Activated naive CD4-positive, alpha-beta T cell treated with anti-CD3 and anti-CD28 coated beads, Interleukin-2, amount 10 ng/mL, durations not matched to agents 7 days and 5 days (primary cell): Measurements from ENCODE around the gene MBOAT7.
A peak's percentile ranks its signal among the peaks of the same experiment; 100 is the strongest.

Source experiments
- CTCF ChIA-PET: fragments of 350-600 bp; sonication (Branson Sonifier 250); formaldehyde crosslinking; loops from one replicate; lab custom pipeline; 2021; ENCODE audit warnings: antibody characterized with exemption; lab: Charles Lee
- DNase-seq: peaks from one replicate; pipeline ENCODE4 v3.0.0-alpha.2; 2020
- H3K27ac Mint-ChIP-seq: one replicate; pipeline ENCODE4 v1.8.0; 2021; ENCODE audit warnings: mild to moderate bottlenecking, moderate library complexity, mixed read lengths
- H3K27me3 Mint-ChIP-seq: one replicate; pipeline ENCODE4 v1.8.0; 2021; ENCODE audit warnings: mild to moderate bottlenecking, mixed read lengths
- H3K36me3 Mint-ChIP-seq: one replicate; pipeline ENCODE4 v1.8.0; 2021; ENCODE audit warnings: mixed read lengths
- H3K4me1 Mint-ChIP-seq: one replicate; pipeline ENCODE4 v1.8.0; 2021; ENCODE audit warnings: mixed read lengths
- H3K4me3 Mint-ChIP-seq: one replicate; pipeline ENCODE4 v1.8.0; 2021; ENCODE audit warnings: mild to moderate bottlenecking, moderate library complexity, mixed read lengths
- H3K9me3 Mint-ChIP-seq: one replicate; pipeline ENCODE4 v1.8.0; 2021; ENCODE audit warnings: mixed read lengths

Gene MBOAT7

DNA sequence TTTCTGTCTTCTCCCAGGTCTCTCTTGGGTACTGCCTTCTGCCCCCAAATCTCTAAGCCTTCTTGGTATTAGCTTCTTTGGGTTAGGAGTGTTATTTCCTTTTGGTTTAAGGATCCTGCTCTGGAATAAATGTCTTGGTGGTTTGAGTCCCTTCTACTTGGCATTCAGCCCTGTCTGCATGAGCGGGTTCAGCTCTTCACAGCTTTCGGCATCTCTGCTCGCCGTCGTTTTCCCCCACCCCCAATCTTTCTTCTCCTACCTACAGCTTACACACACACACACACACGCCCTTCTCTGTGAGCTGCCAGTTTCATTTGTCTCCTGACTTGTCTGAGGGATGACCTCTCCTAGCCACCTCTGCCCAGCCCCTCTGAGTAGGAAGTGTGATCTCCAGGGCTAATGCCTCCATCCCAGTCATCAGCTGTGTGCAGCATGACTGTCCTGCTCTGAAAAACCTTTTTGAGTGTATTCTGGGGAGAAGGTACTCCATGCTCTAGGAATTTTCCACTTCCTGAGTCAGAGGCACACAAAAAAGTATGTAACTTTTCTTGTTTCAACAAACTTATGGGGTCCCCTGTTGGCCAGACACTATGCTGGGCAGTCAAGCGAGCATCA is 47.1 kb downstream of the MBOAT7 start:
- no peak for DNase-seq
- Mint-ChIP-seq H3K4me3 (no peak overlapping the region), H3K27ac (peak overlapping the region; percentile 26), H3K36me3 (peaks cover 68% of the 10 kb centered on the region), H3K27me3 (no peaks in the 10 kb centered on the region), H3K9me3 (no peaks in the 10 kb centered on the region), H3K4me1 (peaks cover 31% of the 10 kb centered on the region)
- CTCF ChIA-PET = no interaction called here

DNA sequence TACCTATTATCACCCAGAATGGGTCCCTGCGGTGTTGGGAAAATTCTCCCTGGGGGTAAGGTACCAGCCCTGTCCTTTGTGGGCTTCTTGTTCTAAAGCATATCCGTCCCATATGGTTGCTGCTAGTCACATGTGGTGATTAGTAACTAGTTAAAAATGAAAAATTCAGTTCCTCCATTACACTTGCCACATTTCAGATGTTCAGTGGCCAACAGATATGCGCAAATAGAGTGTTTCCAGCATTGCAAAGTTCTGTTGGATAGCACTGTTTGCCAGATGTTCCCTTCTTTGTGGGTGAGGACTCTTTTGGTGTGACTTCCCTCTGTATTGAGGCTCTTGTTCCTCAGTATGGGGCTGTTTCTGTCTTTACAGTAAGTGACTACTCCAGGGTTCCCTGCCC is 48.0 kb downstream of the MBOAT7 start:
- CTCF ChIA-PET = no interaction called here
- no peak overlapping the region for H3K4me3 Mint-ChIP-seq
- no peaks in the 10 kb centered on the region for H3K27me3 Mint-ChIP-seq
- H3K9me3 Mint-ChIP-seq = no peaks in the 10 kb centered on the region
- H3K27ac Mint-ChIP-seq = no peak overlapping the region
- H3K4me1 Mint-ChIP-seq = peaks cover 35% of the 10 kb centered on the region
- no peak for DNase-seq
- H3K36me3 Mint-ChIP-seq = peaks cover 59% of the 10 kb centered on the region

DNA sequence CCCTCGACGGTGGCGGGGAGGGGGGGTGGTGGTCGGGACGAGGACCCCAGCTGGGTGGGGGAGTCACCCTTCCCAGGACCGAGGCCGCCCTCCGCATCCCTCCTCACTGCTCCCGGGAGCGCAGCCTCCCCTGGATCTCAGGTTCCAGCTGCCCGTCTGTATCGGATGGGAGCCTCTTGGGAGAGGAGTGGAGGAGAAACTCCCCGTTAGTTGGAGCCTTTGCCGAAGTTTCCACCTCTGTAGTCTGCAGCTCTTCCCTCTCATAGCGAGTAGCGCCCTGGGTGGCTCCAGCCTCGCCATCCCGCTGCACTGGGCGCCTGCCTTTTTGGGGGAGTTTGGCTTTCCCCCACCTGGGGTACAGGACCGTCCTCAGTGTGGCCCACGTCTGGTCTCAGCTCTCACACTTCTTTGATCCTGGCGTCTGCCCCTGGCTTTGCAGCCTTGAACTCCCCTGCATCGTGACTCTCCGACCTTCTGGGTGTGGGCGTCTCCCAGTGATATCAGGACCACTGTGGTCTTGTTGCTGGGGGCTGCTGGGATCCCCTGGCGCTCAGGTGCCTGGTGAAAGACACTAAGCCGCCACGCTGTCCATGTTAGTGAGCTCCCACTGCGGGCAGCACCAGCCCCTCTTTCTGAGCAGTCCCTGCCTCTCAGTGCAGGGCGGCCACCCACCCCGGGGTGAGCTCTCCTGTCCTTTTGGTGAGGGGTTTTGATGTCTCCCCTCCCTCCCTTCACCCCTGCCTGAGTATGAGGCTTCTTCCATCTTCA is 50.7 kb downstream of the MBOAT7 start:
- peaks cover 50% of the 10 kb centered on the region for H3K4me1 Mint-ChIP-seq
- H3K36me3 Mint-ChIP-seq = peaks cover 39% of the 10 kb centered on the region
- H3K27me3 Mint-ChIP-seq = peaks cover 7% of the 10 kb centered on the region
- peak overlapping the region; percentile 90 for H3K27ac Mint-ChIP-seq
- H3K9me3 Mint-ChIP-seq = peaks cover 3% of the 10 kb centered on the region
- peak; percentile 30 for DNase-seq
- peak overlapping the region; percentile 80 for H3K4me3 Mint-ChIP-seq
- CTCF ChIA-PET = interaction anchor here (1.6 kb wide), 1 partner anchor 21 kb away, joined by 3 read pairs; the partner anchor contains the start of gene LENG1

DNA sequence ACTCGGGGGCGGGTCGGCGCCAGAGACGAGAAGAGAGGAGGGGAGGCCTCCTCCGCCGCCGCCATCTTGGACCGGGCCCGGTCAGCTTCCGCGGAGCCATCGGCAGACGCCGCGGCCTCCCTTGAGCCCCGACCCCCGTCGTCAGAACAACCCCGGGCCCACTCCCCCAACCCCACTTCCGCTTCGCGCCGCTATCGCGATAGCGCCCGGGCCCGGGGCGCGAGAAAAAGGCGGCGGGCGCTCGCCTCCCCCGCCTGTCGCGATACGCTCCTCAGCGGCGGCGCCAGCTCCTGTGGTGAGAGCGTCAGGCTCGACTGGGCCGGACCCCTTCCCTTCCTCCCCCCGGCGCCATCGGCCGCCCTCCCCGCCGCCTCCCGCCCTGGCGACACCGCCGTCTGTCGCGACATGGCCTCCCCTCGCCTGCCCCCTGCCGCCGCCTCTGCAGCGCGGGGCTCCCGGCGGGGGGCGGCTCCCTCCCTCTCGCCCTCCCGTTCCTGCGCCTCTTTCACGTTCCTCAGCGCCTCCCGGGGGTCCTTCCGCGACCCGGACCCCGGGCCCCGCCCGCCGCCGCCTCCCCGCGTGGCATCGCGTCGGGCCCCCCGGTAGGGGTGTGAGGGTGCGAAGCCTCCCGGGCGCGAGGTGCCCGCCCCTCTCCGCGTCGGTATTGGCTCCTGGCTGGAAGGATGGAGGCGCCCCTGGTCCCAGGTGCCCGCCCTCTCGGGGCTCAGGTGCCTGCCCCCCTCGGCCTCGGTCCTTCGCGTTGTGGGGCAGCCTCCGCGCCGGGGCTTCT is 51.5 kb downstream of the MBOAT7 start, which contains the start of gene CNOT3:
CNOT3 (plus strand) TSS at position 64 of the 790 bp plus-strand sequence. CDS start 5,217 bp downstream, outside the sequence.
- CTCF ChIA-PET = interaction anchor here (0.6 to 1.6 kb wide), 3 partner anchors 21 to 41 kb away, joined by 3 to 4 read pairs (median 3); partner anchors contain the start of gene LENG1
- peaks cover 50% of the 10 kb centered on the region for H3K4me1 Mint-ChIP-seq

DNA sequence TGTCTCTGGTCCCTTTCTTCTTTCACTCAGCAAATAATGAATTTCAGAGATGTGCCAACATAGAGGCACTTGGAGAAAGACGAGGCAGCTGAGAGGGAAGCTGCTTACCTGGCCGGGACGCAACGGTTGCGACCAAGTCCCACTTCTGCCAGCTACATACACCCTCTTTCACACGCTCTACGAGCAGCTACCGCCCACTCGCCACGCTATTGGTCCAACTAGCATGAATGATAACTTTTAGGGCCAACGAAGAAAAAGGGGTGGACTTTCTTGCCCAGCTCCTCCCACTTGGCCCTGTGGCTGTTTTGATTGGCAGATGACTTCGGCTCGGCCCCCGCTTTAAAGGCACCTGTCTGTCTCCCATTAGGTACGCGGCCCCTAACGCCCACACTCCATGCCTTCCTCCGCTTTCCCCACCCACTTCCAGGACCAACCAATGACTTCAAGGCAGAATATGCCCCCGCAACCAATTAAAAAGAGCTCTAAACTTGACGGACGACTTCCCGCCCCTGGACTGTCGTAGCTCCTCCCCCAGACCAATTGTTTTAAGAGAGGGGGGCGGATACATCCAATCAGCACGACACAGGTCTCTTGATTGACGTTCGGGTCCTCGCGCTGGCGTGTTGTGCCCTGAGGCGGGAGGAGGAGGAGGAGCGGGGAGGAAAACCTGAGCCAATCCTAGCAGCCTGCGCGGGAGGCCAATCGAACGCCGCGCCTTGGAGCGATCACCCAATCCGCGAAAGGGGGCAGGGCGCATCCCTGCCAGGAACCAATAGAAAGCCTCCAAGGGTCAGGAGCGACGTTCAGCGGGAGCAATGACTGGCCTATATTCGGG is 52.3 kb downstream of the MBOAT7 start:
- peaks cover 7% of the 10 kb centered on the region for H3K27me3 Mint-ChIP-seq
- H3K4me3 Mint-ChIP-seq = peak overlapping the region; percentile 80
- peak; percentile 100 for DNase-seq
- CTCF ChIA-PET = interaction anchor here (0.6 to 1.6 kb wide), 5 partner anchors 20 to 90 kb away, joined by 3 to 4 read pairs (median 3); partner anchors contain the start of gene LENG1
- peaks cover 26% of the 10 kb centered on the region for H3K36me3 Mint-ChIP-seq
- peak overlapping the region; percentile 91 for H3K27ac Mint-ChIP-seq
- peaks cover 50% of the 10 kb centered on the region for H3K4me1 Mint-ChIP-seq
- peaks cover 3% of the 10 kb centered on the region for H3K9me3 Mint-ChIP-seq

More for the DNA sequence above, 51.5 kb downstream of the MBOAT7 start, which contains the start of gene CNOT3:
- H3K27me3 Mint-ChIP-seq = peaks cover 7% of the 10 kb centered on the region
- H3K9me3 Mint-ChIP-seq = peaks cover 3% of the 10 kb centered on the region
- peaks cover 32% of the 10 kb centered on the region for H3K36me3 Mint-ChIP-seq
- H3K4me3 Mint-ChIP-seq = peak within 1 kb of the TSS; percentile 80
- peak within 1 kb of the TSS; percentile 91 for H3K27ac Mint-ChIP-seq
- peak; percentile 65 for DNase-seq

DNA sequence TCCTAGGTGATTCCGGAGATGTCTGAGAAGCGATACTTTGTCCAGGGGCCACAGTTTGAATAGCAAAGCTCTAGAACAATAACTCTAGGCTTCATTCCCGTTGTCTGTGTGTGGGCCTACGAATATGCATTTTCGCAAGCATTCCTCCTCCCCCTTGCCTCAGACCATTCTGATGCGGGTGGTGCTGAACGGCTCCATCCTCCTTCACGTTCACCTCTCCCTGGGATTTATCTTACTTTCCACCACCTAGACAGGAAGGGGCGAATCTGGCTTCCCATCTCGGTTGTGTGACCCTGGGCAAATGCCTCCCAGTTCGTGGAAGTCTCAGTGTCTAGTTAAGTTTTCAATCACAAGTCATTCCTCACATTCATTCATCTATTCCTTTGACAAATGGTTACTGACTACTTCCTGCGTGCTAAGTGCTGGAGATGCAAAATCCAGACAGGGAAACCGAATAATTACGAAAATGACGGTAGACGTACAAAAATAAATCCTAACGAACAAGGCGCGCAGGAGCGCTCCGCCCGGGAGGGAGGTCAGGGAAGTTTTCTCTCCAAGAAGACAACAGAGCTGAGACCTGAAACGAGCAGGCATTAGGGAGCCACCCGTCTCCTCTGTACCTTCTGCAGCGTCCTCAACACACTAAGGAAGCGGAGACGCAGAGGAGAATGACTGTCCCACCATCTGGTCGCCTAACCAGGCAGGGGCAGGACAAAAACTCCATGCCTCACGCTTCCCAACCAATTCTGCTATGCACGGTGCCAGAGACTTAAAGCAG is 53.1 kb downstream of the MBOAT7 start:
- CTCF ChIA-PET = interaction anchor here (1.0 to 1.1 kb wide), 2 partner anchors 19 to 29 kb away, joined by 3 to 4 read pairs; no protein-coding TSS in a partner anchor
- Mint-ChIP-seq H3K36me3 (peaks cover 26% of the 10 kb centered on the region), H3K4me3 (peak overlapping the region; percentile 80), H3K9me3 (peaks cover 3% of the 10 kb centered on the region), H3K27ac (peak overlapping the region; percentile 91), H3K27me3 (peaks cover 7% of the 10 kb centered on the region), H3K4me1 (peaks cover 43% of the 10 kb centered on the region)
- DNase-seq = no peak

DNA sequence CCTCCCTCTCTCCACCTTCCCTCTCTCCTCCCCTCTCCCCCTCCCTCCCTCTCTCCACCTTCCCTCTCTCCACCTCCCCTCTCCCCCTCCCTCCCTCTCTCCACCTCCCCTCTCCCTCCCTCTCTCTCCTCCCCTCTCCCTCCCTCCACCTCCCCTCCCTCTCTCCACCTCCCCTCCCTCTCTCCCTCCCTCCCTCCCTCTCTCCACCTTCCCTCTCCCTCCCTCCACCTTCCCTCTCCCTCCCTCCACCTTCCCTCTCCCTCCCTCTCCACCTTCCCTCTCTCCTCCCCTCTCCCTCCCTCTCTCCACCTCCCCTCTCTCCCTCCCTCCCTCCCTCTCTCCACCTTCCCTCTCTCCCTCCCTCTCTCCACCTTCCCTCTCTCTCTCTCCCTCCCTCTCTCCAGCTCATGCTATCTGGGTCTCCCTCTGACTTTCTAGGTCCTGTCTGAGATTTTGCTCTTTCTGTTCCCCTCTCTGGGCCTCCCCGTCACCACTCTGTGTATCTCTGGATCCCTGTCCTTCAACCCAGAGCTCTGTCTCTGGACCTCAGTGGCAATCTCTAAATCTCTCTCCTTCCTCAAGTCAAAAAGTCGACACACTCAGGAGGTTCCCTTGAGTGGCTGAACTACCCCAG is 55.3 kb downstream of the MBOAT7 start:
- Mint-ChIP-seq H3K4me3 (no peak overlapping the region), H3K4me1 (peaks cover 25% of the 10 kb centered on the region), H3K9me3 (peaks cover 3% of the 10 kb centered on the region), H3K36me3 (peaks cover 20% of the 10 kb centered on the region), H3K27ac (no peak overlapping the region), H3K27me3 (peaks cover 7% of the 10 kb centered on the region)
- no peak for DNase-seq
- CTCF ChIA-PET = no interaction called here

DNA sequence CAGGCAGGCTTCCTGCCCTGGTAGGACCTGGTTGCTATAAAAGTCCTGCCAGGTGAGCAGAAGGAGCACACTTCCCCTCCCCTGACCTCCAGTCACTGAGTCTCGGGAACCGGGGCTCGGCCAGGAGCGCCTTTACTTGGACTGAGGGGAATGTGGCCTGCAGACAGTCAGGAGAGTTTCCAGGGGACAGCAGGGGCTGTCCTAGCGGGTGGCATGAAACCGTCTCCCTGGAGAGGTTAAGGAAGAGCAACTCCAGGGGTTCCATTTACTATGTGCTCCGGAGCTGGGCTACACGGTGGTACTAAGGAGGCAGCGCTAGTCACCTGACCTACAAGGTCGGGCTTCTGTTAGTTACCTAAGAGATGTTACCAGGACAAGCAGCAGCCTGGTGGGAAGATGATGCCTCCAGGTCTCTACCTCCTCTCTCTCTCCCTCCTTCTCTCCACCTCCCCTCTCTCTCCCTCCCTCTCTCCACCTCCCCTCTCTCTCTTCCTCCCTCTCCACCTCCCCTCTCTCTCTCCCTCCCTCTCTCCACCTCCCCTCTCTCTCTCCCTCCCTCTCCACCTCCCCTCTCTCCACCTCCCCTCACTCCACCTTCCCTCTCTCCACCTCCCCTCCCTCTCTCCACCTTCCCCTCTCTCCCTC is 55.9 kb downstream of the MBOAT7 start:
- H3K27ac Mint-ChIP-seq = no peak overlapping the region
- peaks cover 3% of the 10 kb centered on the region for H3K9me3 Mint-ChIP-seq
- DNase-seq = peak; percentile 26
- CTCF ChIA-PET = no interaction called here
- H3K4me3 Mint-ChIP-seq = no peak overlapping the region
- peaks cover 7% of the 10 kb centered on the region for H3K27me3 Mint-ChIP-seq
- peaks cover 19% of the 10 kb centered on the region for H3K4me1 Mint-ChIP-seq
- peaks cover 14% of the 10 kb centered on the region for H3K36me3 Mint-ChIP-seq

DNA sequence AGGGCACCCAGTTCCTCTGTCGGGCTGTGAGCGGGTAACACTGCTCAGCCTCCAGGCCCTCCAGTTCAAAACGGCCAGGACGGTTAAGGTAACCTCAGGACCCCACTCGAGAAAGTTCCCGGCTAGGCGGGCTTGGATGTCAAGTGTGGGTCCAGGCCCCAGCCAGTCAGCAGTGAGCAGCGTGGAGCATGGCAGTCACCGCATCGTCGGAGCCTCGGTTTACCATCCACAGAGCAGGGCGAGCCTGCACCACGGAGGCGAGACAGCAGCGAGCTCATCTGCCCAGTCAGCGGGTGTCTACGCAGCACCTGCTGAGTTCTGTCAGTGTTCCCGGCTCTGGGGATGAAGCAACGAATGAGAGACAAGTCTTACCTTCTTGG is 59.8 kb downstream of the MBOAT7 start:
- H3K9me3 Mint-ChIP-seq = peaks cover 3% of the 10 kb centered on the region
- H3K4me3 Mint-ChIP-seq = no peak overlapping the region
- CTCF ChIA-PET = no interaction called here
- H3K27me3 Mint-ChIP-seq = peaks cover 5% of the 10 kb centered on the region
- H3K36me3 Mint-ChIP-seq = peaks cover 25% of the 10 kb centered on the region
- H3K27ac Mint-ChIP-seq = no peak overlapping the region
- peaks cover 5% of the 10 kb centered on the region for H3K4me1 Mint-ChIP-seq
- no peak for DNase-seq

DNA sequence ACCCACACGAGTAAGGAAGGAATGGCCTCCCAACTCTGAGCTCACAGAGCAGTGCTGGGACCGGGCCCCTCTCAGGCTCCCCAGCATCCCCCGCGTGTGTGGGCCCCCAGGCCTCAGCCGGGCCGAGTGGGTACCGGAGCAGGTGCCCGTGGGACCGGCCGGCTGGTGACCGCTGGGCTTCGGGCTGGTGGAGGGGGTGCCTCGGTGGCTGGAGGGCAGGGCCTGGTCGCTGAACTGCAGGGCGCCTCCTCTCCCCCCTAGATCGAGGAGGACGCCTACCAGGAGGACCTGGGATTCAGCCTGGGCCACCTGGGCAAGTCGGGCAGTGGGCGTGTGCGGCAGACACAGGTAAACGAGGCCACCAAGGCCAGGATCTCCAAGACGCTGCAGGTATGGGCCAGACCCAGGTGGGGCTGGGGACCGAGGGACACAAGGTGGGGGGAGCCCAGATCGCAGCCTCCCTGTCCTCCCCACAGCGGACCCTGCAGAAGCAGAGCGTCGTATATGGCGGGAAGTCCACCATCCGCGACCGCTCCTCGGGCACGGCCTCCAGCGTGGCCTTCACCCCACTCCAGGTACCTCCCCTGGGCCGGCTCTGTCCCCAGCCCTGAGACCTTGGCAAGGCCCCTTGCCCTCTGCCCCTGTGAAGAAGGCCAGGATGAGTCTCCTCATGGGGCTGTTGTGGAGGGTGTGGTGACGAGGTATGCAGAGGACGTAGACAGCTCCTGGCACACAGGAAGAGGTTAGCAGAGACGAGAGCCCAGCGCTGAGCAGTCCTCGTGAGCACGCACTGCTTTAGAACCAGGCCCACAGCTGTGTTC is 60.4 kb downstream of the MBOAT7 start:
- Mint-ChIP-seq H3K36me3 (peaks cover 26% of the 10 kb centered on the region), H3K4me1 (no peaks in the 10 kb centered on the region), H3K9me3 (no peaks in the 10 kb centered on the region), H3K27me3 (no peaks in the 10 kb centered on the region), H3K27ac (no peak overlapping the region), H3K4me3 (no peak overlapping the region)
- DNase-seq = no peak
- CTCF ChIA-PET = no interaction called here

DNA sequence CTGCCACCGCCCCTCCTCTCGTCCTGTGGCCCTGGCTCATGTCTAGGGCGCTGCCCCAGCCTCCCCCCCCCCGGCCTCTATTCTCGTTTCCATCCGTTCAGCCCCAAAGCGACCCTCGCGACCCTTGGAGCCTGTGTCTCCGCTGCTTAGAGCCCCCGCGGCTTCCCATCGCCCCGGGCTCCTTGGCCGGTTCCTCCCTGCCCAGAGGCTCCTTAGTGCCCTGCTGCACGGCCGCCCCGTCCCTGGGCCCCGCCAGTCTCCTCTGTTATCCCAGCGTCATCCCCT is 61.0 kb downstream of the MBOAT7 start:
- CTCF ChIA-PET = no interaction called here
- no peaks in the 10 kb centered on the region for H3K4me1 Mint-ChIP-seq
- H3K9me3 Mint-ChIP-seq = no peaks in the 10 kb centered on the region
- no peaks in the 10 kb centered on the region for H3K27me3 Mint-ChIP-seq
- H3K4me3 Mint-ChIP-seq = no peak overlapping the region
- DNase-seq = no peak
- H3K36me3 Mint-ChIP-seq = peaks cover 28% of the 10 kb centered on the region
- H3K27ac Mint-ChIP-seq = no peak overlapping the region
